ENCODE data around the gene SKAP2.

The SKAP2 gene

DNA sequence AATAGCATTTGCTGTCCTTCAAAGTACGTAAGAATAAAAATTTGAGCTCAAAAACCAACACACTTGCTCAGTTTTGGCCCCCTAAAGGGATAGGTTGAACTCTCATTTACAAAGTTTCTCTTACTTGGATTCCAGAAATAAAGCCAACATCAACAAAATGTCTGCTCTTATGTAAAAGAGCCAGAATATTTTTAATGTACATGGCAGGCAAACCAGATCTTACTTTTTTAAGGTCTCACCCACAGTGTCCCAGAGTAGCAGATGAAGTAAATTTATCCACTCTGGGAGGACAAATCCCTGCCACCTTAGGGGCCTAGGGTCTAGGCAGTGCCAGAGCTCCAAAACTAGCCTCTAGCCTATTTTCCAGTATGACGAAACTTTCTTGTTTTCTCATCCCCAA lies 159.6 kb downstream of the SKAP2 start:
- in situ Hi-C loops (cut with HindIII; ENCODE audit: low sequenced_read_pairs) = no loop called here
- DNase-seq (ENCODE audit: low read depth, low spot score) = peak; percentile 75
- H3K4me3 ChIP-seq (ENCODE audit: low read depth, low read length) = no peak overlapping the region
- no peak for TF ChIP-seq CTCF (IDR thresholded peaks at IDR 0.05; ENCODE audit: low read depth, low read length)

- in situ Hi-C loops (cut with HindIII; ENCODE audit: low sequenced_read_pairs) = no loop called here
- no peak for TF ChIP-seq CTCF (IDR thresholded peaks at IDR 0.05; ENCODE audit: low read depth, low read length)
- H3K4me3 ChIP-seq (ENCODE audit: low read depth, low read length) = no peak overlapping the region
- DNase-seq (ENCODE audit: low read depth, low spot score) = no peak
Measured at GRCh38 chr7:26704036-26704435, 160.4 kb downstream of the SKAP2 start.

DNA sequence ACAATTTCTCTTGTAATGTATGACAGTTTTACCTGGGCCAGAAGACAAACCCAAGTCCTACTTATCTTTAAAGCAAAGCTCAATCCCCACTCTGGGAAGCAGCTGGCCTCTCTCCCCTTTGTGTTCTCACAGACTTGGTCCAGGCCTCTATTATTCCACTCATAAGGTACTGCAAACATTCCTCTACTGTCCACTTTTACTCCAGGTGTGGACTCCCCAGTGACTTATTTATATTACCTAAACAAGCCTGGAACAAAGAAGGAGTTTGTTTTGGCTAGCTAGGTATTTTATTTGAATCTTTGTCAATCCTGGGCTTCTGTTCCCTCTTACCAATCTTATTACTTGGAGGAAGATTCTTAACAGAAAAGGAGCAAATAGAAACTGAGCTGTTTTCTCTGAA lies 163.5 kb downstream of the SKAP2 start:
- no peak for TF ChIP-seq CTCF (IDR thresholded peaks at IDR 0.05; ENCODE audit: low read depth, low read length)
- in situ Hi-C loops (cut with HindIII; ENCODE audit: low sequenced_read_pairs) = no loop called here
- no peak overlapping the region for H3K4me3 ChIP-seq (ENCODE audit: low read depth, low read length)
- DNase-seq (ENCODE audit: low read depth, low spot score) = no peak

GRCh38 chr7:26700386-26700785 lies 164.0 kb downstream of the SKAP2 start:
- no peak for DNase-seq (ENCODE audit: low read depth, low spot score)
- H3K4me3 ChIP-seq (ENCODE audit: low read depth, low read length) = no peak overlapping the region
- no peak for TF ChIP-seq CTCF (IDR thresholded peaks at IDR 0.05; ENCODE audit: low read depth, low read length)
- in situ Hi-C loops (cut with HindIII; ENCODE audit: low sequenced_read_pairs) = no loop called here

DNA sequence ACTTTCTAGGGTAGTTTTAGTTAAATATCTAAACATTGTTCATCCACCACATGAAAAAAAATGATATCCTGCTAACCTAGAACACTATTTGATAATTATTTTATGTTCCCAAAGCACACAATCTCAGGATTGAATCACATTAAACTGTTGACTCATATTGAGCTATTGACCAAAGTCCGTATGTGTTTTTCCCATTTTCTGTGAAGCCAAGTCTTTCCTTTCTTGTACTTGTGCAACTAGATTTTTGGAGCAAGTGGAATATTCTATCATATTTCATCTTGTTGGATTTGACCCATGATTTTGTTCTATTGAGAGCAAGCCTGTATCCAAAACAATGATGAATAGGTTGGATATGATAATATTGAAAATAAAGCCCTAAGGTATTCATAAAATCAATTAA lies 164.6 kb downstream of the SKAP2 start:
- H3K4me3 ChIP-seq (ENCODE audit: low read depth, low read length) = no peak overlapping the region
- no peak for DNase-seq (ENCODE audit: low read depth, low spot score)
- no peak for TF ChIP-seq CTCF (IDR thresholded peaks at IDR 0.05; ENCODE audit: low read depth, low read length)
- in situ Hi-C loops (cut with HindIII; ENCODE audit: low sequenced_read_pairs) = no loop called here

GRCh38 chr7:26698806-26699205 lies 165.6 kb downstream of the SKAP2 start:
- no peak for TF ChIP-seq CTCF (IDR thresholded peaks at IDR 0.05; ENCODE audit: low read depth, low read length)

GRCh38 chr7:26698194-26698593 lies 166.2 kb downstream of the SKAP2 start:
- H3K4me3 ChIP-seq (ENCODE audit: low read depth, low read length) = no peak overlapping the region
- in situ Hi-C loops (cut with HindIII; ENCODE audit: low sequenced_read_pairs) = no loop called here
- no peak for TF ChIP-seq CTCF (IDR thresholded peaks at IDR 0.05; ENCODE audit: low read depth, low read length)
- DNase-seq (ENCODE audit: low read depth, low spot score) = no peak

More at GRCh38 chr7:26698806-26699205, 165.6 kb downstream of the SKAP2 start:
- in situ Hi-C loops (cut with HindIII; ENCODE audit: low sequenced_read_pairs) = no loop called here
- no peak overlapping the region for H3K4me3 ChIP-seq (ENCODE audit: low read depth, low read length)
- DNase-seq (ENCODE audit: low read depth, low spot score) = no peak
